Stimulated activated CD4-positive, alpha-beta T cell treated with anti-CD3 and anti-CD28 coated beads, Interleukin-15, amount 100 ng/mL, for 48 hours (primary cell): ENCODE measurements around the gene FAM89B.
"Not testable (repeated sequence)": the region's sequence is repeated elsewhere in the genome, so short reads cannot be mapped to it uniquely, and the experiment has no call there.

ENCODE experiments used
- DNase-seq, 2 donors: peaks; one replicate each; pipeline ENCODE4 v3.0.0-alpha.2; 2020; ENCODE audit warnings: low read depth in 2 of 2

The FAM89B gene

DNA sequence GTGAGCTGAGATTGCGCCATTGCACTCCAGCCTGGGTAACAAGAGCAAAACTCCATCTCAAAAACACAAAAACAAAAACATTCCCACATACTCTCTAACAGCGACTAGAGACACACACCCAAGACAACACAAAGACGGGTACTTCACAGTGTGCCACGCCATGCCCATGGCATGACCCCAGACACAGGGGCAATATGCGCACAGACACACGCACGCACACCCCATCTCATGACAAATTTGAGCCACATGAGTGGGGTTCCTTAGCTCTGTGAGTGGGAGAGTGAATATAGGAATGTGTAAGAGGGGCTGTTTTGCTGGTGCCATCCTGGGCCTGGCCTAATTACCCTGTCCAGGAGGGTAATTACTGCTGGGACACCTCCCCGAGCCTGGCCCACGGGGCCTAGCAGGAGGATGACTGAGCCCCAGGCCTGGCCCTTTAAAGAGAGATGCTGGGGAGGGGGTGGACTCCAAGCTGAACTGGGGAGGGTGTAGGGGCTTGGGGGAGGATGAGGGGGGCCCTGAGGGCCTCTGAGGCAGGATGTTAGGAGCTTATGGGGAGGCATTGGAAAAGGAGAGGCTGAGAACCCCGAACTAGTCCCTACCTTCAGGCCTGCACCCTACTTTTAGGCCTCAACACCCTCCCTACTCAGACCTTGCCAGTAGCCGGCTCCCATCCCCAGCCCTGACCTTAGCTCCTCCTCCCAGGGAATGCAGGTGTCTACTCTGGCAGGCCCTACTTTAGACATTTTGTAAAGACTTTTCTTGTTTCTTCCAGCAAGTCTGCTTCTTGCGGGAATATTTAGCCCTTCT is 15.7 kb upstream of the FAM89B start:
- no peak for DNase-seq

DNA sequence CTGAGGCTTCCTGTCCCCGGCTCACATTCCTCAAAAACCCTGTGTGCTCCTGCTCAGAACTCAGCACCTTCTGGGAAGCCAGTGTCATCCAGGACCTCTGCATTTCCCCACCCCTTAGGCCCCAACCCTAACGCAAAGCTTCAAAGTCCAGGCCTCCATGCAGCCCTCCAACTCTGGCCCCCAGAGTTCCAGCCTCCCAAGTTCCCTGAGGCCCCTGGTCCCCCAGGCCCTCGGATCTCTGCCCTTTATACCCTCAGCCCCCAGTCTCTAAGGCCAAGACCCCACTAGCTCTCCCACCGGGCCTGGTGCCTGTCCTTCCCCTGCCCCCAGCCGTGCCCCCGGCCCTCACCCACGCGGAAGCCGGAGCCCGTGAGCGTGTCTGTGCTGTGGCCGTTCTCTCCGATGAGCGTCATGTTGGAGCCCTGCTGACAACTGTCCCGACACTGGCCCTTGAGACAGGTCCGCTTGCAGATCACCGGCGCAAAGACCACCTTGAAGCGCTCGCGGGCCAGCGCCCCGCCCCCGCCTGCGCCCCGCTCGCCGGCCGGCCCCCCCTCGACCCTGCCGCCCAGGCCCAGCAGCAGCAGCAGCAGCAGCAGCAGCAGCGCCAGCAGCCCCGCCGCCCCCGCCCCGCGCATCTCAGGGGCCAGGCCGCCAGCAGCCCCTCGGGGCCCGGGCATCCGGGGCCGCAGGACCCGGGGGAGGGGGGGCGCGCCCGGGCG is 14.9 kb upstream of the FAM89B start:
- no peak for DNase-seq

GRCh38 chr11:65558002-65558929 is 14.1 kb upstream of the FAM89B start, which contains the start of gene LTBP3:
LTBP3 (minus strand) TSS chr11:65558359; CDS start chr11:65557959, 400 bp downstream.
- no peak for DNase-seq

DNA sequence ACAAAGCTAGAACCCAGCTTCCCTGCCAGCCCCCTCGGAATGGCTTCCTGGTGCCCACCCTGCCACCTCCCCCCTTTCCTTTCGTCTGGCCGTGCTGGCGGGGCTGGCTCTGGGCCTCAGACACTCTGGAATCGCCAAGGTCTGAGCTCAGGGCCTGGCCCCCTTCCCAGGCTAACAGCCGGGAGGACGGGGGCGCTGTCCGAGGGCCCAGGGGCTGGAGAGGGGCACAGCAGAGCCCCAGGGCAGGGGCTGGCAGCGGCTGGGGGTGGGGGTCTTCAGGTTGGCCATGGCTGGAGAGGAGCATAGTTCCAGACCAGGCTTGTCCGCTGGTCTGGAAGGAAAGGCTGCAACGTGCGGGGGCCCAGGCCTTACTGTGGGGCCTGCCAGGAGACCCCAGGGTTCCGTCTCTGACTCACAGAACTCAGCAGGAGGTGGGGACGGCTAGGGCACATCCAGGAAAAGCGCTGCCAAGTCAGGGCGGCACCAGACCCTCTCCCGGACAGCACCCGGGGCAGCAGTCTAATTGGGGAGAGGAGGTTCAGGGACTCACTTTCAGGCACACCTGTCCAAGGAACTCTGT is 13.3 kb upstream of the FAM89B start:
- no peak for DNase-seq

GRCh38 chr11:65559535-65559934 is 12.8 kb upstream of the FAM89B start:
- no peak for DNase-seq

- DNase-seq = no peak
Observed at GRCh38 chr11:65559951-65560537, 12.3 kb upstream of the FAM89B start.

DNA sequence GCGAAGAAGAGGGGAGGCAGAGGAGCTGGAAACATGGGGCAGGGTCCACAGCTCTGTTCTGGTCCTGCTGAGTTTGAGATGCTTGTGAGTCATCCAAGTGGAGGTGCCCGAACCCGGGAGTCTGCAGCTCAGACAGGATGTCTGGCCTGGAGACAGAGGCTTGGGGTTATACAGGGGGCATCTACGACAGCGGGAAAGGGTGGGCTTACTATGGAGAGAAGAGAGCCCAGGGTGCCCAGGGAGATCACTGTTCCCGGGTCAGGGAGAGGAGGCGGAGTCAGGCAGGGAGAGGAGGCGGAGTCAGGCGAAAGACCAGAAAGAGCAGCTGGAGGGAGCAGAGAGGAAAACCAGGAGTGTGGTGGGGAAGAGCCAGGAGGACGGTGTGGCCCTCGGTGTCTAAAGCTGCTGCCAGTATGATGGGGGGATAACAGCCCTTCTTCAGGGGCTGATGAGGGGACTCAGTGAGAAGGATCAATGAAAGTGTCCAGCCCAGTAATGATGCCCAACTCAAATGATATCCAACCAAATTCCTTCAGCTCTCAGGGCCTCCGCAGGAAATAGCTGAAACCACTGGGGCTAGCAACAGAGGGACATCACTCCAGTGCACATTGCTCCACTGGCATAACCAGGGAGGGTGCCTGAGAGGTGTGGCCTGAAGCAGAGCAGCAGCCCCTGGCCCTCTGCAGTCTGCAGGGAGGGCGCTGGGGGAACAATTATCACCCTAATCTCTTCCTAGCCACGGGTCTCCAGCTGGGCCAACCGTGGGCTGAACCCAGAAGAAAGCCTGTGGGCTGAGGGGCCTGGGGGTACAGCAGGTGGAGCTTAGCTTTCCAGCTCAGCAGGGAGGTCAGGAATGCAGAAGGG is 11.6 kb upstream of the FAM89B start:
- no peak for DNase-seq

DNA sequence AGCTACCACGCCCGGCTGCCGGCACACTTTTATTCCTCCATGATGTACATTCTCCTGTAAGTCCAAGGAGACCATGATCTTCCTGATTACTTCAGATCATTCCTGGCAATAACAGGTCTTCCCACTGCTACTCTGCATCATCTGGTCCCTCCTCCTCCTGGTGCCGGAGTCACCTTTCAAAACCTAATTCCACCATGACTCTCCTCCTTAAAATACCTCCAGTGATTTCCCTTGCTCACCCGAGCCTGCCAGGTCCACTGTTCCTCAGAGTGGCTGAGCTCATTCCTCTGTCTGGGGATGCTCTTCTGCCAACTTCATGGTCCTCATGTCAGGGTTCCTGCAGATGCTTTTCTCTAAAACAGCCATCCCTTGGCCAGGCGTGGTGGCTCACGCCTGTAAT is 10.3 kb upstream of the FAM89B start:
- DNase-seq = no peak

DNA sequence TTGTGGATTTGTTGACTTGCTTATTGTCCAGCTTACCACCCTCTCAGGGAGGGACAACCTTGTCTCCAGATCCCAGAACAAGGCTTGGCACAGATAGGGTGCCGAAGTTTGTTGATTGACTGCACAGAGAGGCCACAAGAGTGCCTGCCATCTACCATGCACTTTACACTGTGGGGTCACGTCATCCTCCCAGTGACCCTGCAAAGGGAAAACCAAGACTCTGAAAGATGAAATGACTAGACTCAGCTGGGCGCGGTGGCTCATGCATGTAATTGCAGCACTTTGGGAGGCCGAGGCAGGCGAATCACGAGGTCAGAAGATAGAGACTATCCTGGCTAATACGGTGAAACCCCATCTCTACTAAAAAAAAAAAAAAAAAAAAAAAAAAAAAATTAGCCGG is 9.6 kb upstream of the FAM89B start:
- no peak for DNase-seq

GRCh38 chr11:65563601-65564000 is 8.7 kb upstream of the FAM89B start:
- no peak for DNase-seq

GRCh38 chr11:65564879-65565559 is 7.3 kb upstream of the FAM89B start:
- not testable (repeated sequence) for DNase-seq

GRCh38 chr11:65565624-65566453 is 6.5 kb upstream of the FAM89B start:
- DNase-seq = no peak

- DNase-seq = no peak
Observed at GRCh38 chr11:65569164-65569972, 3.0 kb upstream of the FAM89B start.

DNA sequence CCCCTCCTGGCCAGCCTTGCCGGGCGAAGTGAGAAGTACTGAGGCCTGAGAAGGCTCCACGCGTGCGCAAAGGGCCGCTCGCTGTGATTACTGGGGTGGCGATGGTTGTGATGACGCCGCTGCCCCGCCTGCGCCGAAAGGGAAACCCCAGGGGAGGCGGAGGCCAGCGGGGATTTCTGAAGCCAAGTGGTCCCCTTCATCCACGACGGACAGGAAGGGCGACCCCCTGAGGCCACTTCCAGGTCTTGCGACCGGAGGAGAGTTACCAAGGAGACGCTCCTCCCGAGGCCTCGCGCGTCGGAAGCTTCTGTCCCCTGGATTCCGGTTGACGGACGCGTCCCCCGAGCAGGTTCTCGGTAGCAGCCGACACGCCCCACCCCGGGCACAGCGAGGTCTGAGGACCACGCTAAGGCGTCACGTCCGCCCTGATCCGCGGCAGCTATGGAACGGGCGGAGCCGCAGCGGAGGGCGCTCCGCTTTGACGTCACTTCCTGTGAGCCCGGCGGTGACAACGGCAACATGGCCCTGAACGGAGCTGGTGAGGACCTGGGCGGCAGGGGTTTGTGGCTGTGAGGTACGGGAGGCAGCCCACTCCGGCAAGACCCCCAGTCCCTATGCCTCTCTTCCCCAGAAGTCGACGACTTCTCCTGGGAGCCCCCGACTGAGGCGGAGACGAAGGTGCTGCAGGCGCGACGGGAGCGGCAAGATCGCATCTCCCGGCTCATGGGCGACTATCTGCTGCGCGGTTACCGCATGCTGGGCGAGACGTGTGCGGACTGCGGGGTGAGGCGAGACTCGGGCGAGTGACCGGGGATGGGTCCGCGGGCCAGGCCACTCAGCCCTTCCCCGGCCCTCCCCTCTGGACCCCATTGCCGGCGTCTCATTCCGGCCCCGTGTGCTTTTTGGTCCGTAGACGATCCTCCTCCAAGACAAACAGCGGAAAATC is 2.1 kb upstream of the FAM89B start, which contains the start of gene ZNRD2:
TSS of gene ZNRD2 (plus strand) at position 505 of the 946 bp plus-strand sequence. CDS start at position 520, 15 bp downstream.
- DNase-seq = peak; percentile 99

DNA sequence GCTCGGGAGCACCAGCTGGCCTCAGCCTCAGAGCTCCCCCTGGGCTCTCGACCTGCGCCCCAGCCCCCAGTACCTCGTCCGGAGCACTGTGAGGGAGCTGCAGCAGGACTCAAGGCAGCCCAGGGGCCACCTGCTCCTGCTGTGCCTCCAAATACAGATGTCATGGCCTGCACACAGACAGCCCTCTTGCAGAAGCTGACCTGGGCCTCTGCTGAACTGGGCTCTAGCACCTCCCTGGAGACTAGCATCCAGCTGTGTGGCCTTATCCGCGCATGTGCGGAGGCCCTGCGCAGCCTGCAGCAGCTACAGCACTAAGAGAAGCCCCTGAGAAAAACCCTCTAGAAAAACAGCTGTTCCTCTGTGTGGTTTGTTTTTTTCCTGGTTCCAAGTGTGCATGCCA is 918 bp upstream of the FAM89B start:
- DNase-seq = no peak

DNA sequence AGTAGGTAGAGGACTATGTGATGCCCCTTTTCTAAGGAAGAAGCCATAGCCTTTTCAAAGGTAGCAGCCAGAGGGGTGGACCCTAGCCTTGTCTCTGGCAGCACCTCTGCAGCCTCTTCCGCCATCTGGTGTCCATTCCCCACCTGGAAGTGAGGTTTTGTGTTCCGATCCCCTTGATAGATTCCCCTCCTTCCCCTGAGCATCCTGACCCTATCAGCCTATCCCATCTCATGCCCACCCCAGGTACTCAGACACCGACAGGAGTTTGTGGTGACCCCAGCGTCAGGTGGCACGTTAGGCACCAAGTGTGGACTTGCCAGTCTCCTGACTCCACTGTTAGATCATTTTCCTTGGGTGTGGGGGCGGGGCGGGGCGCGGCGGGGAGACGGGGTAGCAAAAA is 398 bp upstream of the FAM89B start:
- DNase-seq = no peak
